Measurements from ENCODE around the gene SPON1.

The SPON1 gene

DNA sequence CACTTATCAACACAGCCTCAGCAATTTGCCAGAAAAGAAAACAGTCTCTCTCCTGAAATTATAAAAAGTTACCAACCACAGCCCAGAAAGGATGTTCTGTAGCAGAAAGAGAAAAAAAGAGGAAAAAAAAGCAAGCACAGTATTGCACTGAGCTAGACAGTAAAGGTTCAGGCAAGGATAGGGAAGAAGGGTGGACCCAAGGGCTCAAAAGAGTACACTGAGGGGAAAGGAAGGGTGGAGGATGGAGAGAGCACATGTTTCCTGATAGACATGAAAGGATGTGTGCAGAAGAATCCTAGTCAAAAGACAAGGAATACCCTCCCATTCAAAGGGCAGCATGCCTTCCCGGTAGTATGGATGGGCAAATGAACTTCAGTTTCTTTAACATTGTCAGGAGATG, 337.4 kb downstream of the SPON1 start:
- TF ChIP-seq, protein P1, sequence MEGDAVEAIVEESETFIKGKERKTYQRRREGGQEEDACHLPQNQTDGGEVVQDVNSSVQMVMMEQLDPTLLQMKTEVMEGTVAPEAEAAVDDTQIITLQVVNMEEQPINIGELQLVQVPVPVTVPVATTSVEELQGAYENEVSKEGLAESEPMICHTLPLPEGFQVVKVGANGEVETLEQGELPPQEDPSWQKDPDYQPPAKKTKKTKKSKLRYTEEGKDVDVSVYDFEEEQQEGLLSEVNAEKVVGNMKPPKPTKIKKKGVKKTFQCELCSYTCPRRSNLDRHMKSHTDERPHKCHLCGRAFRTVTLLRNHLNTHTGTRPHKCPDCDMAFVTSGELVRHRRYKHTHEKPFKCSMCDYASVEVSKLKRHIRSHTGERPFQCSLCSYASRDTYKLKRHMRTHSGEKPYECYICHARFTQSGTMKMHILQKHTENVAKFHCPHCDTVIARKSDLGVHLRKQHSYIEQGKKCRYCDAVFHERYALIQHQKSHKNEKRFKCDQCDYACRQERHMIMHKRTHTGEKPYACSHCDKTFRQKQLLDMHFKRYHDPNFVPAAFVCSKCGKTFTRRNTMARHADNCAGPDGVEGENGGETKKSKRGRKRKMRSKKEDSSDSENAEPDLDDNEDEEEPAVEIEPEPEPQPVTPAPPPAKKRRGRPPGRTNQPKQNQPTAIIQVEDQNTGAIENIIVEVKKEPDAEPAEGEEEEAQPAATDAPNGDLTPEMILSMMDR (IDR thresholded peaks at IDR 0.05; ENCODE audit: insufficient read depth, missing control alignments): no peak
- DNase-seq (ENCODE audit: insufficient read length, low spot score) (no peak), FAIRE-seq (no peak)

DNA sequence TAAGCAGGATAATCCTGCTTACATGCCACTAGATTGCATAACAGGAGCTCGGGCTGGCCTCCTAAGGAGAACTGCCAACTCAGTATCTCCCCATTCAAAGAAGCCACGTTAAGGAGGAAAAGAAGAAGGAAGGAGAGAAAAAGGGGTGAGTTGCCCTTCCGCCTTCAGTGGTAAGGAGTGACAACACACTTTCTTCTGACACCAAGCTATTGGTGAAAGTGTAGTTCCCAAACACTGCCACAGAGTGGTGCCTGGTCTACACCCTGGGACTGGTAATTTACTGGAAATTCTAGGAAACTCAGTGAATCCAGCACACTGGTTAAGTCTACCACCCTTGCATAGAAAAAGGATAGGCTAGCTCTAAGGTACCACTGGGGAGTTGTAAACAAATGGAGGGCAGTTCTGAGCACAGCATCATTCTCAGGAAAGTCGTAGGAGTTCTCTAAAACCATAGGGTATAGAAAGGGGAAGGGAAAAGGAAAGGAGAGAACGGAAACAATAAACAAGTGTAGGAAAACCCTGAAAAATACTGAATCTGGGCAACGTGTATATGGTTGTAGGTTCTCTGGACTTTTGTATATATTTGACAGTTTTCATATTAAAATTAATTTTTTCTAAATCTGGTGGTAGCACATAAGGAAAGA, 338.3 kb downstream of the SPON1 start:
- no peak for FAIRE-seq
- no peak for DNase-seq (ENCODE audit: insufficient read length, low spot score)
- TF ChIP-seq, protein P1 (IDR thresholded peaks at IDR 0.05; ENCODE audit: insufficient read depth, missing control alignments): peak; percentile 45

DNA sequence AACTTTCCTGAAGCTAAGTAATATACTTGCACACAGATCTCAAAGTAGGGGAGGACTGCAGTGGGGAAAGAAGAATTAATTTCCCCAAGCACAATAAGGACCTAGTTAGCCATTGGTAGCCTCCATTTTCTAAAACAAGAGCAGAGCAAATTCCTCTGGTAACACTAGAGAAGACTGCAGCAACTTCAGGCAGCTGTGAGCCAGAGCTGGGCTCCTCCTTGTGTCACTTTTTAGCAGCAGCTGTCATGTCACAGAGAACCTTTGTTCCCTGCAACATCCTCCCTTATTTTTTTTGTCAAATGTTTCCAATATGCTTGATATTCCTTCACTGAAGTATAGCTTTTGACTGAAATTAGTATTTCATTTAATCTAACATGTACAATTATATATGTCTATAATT, 342.1 kb downstream of the SPON1 start:
- TF ChIP-seq, protein P1 (IDR thresholded peaks at IDR 0.05; ENCODE audit: insufficient read depth, missing control alignments): no peak
- FAIRE-seq: no peak
- no peak for DNase-seq (ENCODE audit: insufficient read length, low spot score)

GRCh38 chr11:14305649-14306048, 343.1 kb downstream of the SPON1 start:
- FAIRE-seq: no peak
- TF ChIP-seq, protein P1 (IDR thresholded peaks at IDR 0.05; ENCODE audit: insufficient read depth, missing control alignments): no peak

GRCh38 chr11:14306481-14306880, 344.0 kb downstream of the SPON1 start:
- DNase-seq (ENCODE audit: insufficient read length, low spot score): no peak
- no peak for FAIRE-seq
- TF ChIP-seq, protein P1 (IDR thresholded peaks at IDR 0.05; ENCODE audit: insufficient read depth, missing control alignments): no peak

More at GRCh38 chr11:14305649-14306048, 343.1 kb downstream of the SPON1 start:
- DNase-seq (ENCODE audit: insufficient read length, low spot score): no peak

DNA sequence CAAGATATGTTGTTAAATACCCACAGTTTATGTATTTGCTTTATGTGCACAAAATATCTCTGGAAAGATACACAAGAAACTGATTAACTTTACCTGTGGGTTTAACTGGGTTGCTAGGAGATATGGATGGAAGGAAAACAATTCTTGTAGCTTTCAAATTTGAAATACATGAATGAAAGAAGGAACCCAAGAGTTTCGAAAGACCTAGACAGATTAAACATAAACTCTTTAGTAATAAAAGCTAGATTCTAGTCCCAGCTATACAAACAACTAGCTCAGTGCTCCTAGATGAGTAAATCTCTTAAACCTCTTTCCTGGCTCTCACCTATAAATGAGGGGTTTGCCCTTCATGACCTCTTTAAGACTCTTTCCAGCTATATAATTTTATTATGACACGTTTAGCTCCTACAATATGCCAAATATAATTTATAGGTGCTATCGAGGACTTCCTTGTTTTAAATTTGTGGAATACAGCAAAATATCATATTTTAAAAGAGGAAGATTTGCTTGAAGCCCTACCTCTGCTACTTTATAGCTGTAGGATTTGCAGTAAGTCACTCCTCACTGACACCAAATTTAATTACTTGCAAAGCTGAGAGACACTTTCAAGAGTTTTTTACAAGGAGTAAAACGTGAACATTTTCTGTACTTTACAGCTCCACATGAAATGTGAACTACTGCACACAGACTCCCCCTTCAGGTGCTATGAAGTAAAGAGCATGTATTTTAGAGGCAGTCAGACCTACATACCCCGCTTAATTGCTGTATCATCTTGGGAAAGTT, 345.8 kb downstream of the SPON1 start:
- DNase-seq (ENCODE audit: insufficient read length, low spot score) (no peak), FAIRE-seq (no peak)
- TF ChIP-seq, protein P1 (IDR thresholded peaks at IDR 0.05; ENCODE audit: insufficient read depth, missing control alignments): peak; percentile 62

GRCh38 chr11:14308897-14309387, 346.4 kb downstream of the SPON1 start:
- DNase-seq (ENCODE audit: insufficient read length, low spot score): no peak
- no peak for FAIRE-seq
- TF ChIP-seq, protein P1 (IDR thresholded peaks at IDR 0.05; ENCODE audit: insufficient read depth, missing control alignments): no peak
